Measurements from ENCODE around the gene OR4F6. TPM values are rescaled to one million over a fixed set of nuclear protein-coding genes. Genes with fewer than 3 reads are reported as not detected.

OR4F6 gene
- total and polyA plus RNA-seq, 2 of the 13 experiments (the other 11 are each of a cell fraction or from before 2014, with no cell fraction given): not detected

DNA sequence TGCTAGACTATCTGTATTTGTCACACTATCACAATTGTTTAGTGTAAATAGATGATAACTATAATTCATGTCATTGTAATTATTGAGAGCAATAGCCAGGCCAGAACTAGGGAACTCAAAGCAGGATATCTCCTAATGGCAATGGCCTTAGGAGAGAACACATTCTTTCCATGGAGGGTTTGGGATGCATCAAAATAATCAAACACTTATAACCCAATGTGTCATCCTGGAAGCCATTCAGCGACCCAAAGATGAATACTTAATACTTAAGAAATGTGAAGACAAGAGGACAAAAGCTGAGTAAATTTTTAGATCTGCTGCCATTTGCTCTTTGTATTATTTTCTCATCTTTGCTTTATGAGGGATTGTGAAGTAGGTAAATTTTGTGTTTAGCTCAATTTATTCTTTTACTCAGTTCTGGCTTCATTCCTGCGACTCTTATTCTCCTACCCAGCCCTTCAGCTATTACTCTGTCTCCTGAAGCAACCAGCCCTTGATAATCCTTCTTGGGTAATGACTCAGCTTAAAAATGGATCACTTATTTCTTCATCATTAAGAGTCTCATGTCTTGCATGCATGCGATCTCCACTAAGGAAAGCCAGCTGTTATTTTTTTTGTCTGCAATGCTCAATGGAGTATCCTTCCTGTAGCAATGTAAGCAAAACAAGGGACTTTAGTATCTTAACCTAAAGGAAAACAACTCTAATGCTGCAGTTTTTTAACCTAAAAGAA lies 10.7 kb downstream of the OR4F6 start:
- ChIA-PET POLR2A (no interaction called here), CTCF (ENCODE audit: low intra/inter-chr PET ratio, low total read pairs) (no interaction called here)
- H3K36me3 ChIP-seq (replicated peaks in 1 of 2; ENCODE audit: control insufficient read depth in 1 of 2, insufficient read depth in 2 of 2, low read length in 2 of 2): no peaks in the 10 kb centered on the region

DNA sequence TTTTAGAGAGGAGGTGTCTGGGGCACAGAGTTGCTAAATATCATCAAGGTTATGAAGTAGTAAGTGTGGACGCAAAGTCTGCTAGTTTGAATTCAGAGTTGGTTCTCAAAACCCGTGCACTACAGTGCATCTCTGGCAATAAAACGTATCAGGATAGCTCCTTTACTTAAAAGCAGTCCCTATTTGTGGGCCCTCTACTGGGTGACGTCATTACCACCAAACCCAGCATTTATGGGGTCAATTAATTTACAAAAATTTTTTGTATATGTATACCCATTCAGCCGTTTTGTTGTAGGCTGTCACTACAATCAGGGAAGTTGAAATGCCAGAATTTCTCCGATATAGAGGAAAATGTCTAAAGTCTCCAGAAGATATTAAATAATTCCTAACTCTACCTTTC lies 17.5 kb downstream of the OR4F6 start:
- intact Hi-C loops (cut with micrococcal nuclease; ENCODE audit: unreplicated experiment) (no loop called here), in situ Hi-C loops (cut with HindIII; ENCODE audit: extremely low pct_ligation_motif_present, low pct_unique_long_range_greater_than_20kb) (no loop called here)
- Histone ChIP-seq H3K27me3 (ENCODE audit: control insufficient read depth in 1 of 2, insufficient read depth in 2 of 2, low read length in 2 of 2) (no peaks in the 10 kb centered on the region), H4K20me1 (ENCODE audit: insufficient read depth, low read length) (no peaks in the 10 kb centered on the region), H3K27ac (ENCODE audit: extremely low read length, insufficient read depth, low read length) (no peak overlapping the region), H2AFZ (ENCODE audit: low read length) (no peak overlapping the region), H3K36me3 (replicated peaks in 1 of 2; ENCODE audit: control insufficient read depth in 1 of 2, insufficient read depth in 2 of 2, low read length in 2 of 2) (no peaks in the 10 kb centered on the region), H3K4me2 (ENCODE audit: low read depth, low read length) (no peak overlapping the region), H3K4me1 (ENCODE audit: insufficient read depth, low read length) (no peaks in the 10 kb centered on the region), H3K9me3 (ENCODE audit: low read length) (no peaks in the 10 kb centered on the region), H3K79me2 (ENCODE audit: insufficient read depth, low read length) (no peaks in the 10 kb centered on the region), H3K4me3 (replicated peaks in 1 of 3; ENCODE audit: insufficient read depth in 1 of 3, low read depth in 2 of 3, low read length in 3 of 3) (no peak overlapping the region), H3K9ac (ENCODE audit: insufficient read depth, low read depth, low read length) (no peak overlapping the region)
- ATAC-seq (no peak), DNase-seq (ENCODE audit: low spot score) (no peak), FAIRE-seq (no peak)
- BruUV-seq (replicated peaks): no TSS peak
- ChIA-PET CTCF (ENCODE audit: low intra/inter-chr PET ratio, low total read pairs) (no interaction called here), POLR2A (no interaction called here)
- 9% methylated on average over 6 of the region's 6 CpGs for WGBS (ENCODE audit: low lambda C conversion rate)
- TF ChIP-seq ZNF598 (CRISPR knock-in tag; IDR thresholded peaks at IDR 0.05; ENCODE audit: borderline replicate concordance) (no peak), CEBPZ (IDR thresholded peaks at IDR 0.05; ENCODE audit: low read length) (no peak), MAFK (conservative IDR thresholded peaks at IDR 0.05 in 1 of 2, IDR thresholded peaks at IDR 0.05 in 1 of 2; ENCODE audit: low read length in 2 of 2) (no peak), HIC2 (CRISPR knock-in tag; IDR thresholded peaks at IDR 0.05; ENCODE audit: low read depth) (no peak), CREB1 (IDR thresholded peaks at IDR 0.05) (peak; percentile 88), CREB1 (CRISPR knock-in tag; IDR thresholded peaks at IDR 0.05) (no peak), ATF7 (IDR thresholded peaks at IDR 0.05) (peak; percentile 96), ATF7 (CRISPR knock-in tag; IDR thresholded peaks at IDR 0.05) (no peak)
- TF ChIP-seq, protein P1, sequence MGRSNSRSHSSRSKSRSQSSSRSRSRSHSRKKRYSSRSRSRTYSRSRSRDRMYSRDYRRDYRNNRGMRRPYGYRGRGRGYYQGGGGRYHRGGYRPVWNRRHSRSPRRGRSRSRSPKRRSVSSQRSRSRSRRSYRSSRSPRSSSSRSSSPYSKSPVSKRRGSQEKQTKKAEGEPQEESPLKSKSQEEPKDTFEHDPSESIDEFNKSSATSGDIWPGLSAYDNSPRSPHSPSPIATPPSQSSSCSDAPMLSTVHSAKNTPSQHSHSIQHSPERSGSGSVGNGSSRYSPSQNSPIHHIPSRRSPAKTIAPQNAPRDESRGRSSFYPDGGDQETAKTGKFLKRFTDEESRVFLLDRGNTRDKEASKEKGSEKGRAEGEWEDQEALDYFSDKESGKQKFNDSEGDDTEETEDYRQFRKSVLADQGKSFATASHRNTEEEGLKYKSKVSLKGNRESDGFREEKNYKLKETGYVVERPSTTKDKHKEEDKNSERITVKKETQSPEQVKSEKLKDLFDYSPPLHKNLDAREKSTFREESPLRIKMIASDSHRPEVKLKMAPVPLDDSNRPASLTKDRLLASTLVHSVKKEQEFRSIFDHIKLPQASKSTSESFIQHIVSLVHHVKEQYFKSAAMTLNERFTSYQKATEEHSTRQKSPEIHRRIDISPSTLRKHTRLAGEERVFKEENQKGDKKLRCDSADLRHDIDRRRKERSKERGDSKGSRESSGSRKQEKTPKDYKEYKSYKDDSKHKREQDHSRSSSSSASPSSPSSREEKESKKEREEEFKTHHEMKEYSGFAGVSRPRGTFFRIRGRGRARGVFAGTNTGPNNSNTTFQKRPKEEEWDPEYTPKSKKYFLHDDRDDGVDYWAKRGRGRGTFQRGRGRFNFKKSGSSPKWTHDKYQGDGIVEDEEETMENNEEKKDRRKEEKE (IDR thresholded peaks at IDR 0.05): no peak

More for the DNA sequence above, 10.7 kb downstream of the OR4F6 start:
- BruUV-seq (replicated peaks): no TSS peak
- ATAC-seq (no peak), DNase-seq (ENCODE audit: low spot score) (no peak), FAIRE-seq (no peak)
- Histone ChIP-seq H3K4me2 (ENCODE audit: low read depth, low read length) (no peak overlapping the region), H3K9ac (ENCODE audit: insufficient read depth, low read depth, low read length) (no peak overlapping the region), H3K4me1 (ENCODE audit: insufficient read depth, low read length) (no peaks in the 10 kb centered on the region), H3K9me3 (ENCODE audit: low read length) (no peaks in the 10 kb centered on the region), H3K27me3 (ENCODE audit: control insufficient read depth in 1 of 2, insufficient read depth in 2 of 2, low read length in 2 of 2) (no peaks in the 10 kb centered on the region), H4K20me1 (ENCODE audit: insufficient read depth, low read length) (no peaks in the 10 kb centered on the region), H3K79me2 (ENCODE audit: insufficient read depth, low read length) (no peaks in the 10 kb centered on the region), H2AFZ (ENCODE audit: low read length) (no peak overlapping the region), H3K27ac (ENCODE audit: extremely low read length, insufficient read depth, low read length) (no peak overlapping the region), H3K4me3 (replicated peaks in 1 of 3; ENCODE audit: insufficient read depth in 1 of 3, low read depth in 2 of 3, low read length in 3 of 3) (no peak overlapping the region)
- intact Hi-C loops (cut with micrococcal nuclease; ENCODE audit: unreplicated experiment): no loop called here
- in situ Hi-C loops (cut with HindIII; ENCODE audit: extremely low pct_ligation_motif_present, low pct_unique_long_range_greater_than_20kb): no loop called here
- TF ChIP-seq NFE2L2 (IDR thresholded peaks at IDR 0.05; ENCODE audit: low read length) (peak; percentile 27; the same call in 1 of the 2 replicates), ZBTB7A (CRISPR knock-in tag; IDR thresholded peaks at IDR 0.05) (no peak)
- WGBS (ENCODE audit: low lambda C conversion rate): 2% methylated on average over 3 of the region's 3 CpGs
